SK-N-SH (cell line): ENCODE results near the gene BTBD9.

Source experiments
- GABPA ChIP-seq: IDR thresholded peaks from 2 replicates; pipeline ENCODE4 v1.4.0; 2012; ENCODE audit warnings: low read depth, mild to moderate bottlenecking
- SIN3A ChIP-seq: IDR thresholded peaks from 2 replicates; pipeline ENCODE4 v1.6.1; 2012; ENCODE audit warnings: low read depth, mild to moderate bottlenecking, low read length, moderate library complexity, borderline replicate concordance
- TF ChIP-seq, protein P1 (sequence below): fragments of 200-600 bp; sonication (generic); IDR thresholded peaks from 2 replicates; pipeline ENCODE4 v1.6.1; 2017; ENCODE audit warnings: antibody characterized with exemption, mild to moderate bottlenecking, moderate library complexity

DNA sequence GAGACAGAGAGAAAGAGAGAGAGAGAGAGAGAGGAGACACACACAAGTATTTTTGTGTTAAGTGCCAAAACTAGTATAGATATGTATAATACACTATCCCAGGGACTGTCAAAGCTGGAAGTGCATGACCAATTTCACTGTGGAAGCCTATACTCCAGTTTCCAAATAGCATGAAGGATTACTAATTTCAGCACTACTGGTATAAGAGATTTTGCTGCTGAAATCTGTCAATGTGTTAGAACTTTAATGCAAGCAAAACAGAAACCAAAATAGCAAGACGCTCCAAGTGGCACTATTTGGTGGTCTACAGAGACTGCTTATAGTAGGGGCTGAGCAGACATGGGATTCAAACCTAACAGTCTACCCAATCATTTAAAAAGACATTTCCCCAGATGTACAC, 284.8 kb downstream of the BTBD9 start:
- TF ChIP-seq SIN3A (no peak), GABPA (no peak)
- TF ChIP-seq, protein P1, sequence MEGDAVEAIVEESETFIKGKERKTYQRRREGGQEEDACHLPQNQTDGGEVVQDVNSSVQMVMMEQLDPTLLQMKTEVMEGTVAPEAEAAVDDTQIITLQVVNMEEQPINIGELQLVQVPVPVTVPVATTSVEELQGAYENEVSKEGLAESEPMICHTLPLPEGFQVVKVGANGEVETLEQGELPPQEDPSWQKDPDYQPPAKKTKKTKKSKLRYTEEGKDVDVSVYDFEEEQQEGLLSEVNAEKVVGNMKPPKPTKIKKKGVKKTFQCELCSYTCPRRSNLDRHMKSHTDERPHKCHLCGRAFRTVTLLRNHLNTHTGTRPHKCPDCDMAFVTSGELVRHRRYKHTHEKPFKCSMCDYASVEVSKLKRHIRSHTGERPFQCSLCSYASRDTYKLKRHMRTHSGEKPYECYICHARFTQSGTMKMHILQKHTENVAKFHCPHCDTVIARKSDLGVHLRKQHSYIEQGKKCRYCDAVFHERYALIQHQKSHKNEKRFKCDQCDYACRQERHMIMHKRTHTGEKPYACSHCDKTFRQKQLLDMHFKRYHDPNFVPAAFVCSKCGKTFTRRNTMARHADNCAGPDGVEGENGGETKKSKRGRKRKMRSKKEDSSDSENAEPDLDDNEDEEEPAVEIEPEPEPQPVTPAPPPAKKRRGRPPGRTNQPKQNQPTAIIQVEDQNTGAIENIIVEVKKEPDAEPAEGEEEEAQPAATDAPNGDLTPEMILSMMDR: no peak
